Naive B cell (primary cell): ENCODE results near the gene SCAMP5. TPM values are rescaled to one million over a fixed set of nuclear protein-coding genes. Genes with fewer than 3 reads are reported as not detected.

Experiments used
- ATAC-seq, 2 donors: fragments of 150-1000 bp; cut with Tn5 transposase; 2 replicates each; pipeline ENCODE4 v1.10.0; 2021; ENCODE audit warnings: low read depth in 2 of 2, mild to moderate bottlenecking in 2 of 2, moderate library complexity in 2 of 2
- DNase-seq: peaks from one replicate; pipeline ENCODE4 v3.0.0; 2022
- H3K27ac Mint-ChIP-seq, 6 donors: one replicate each; pipeline ENCODE4 v1.8.0; 2020 to 2022; ENCODE audit warnings: mild to moderate bottlenecking in 6 of 6, mixed read lengths in 6 of 6, moderate library complexity in 5 of 6, inconsistent platforms in 2 of 6
- H3K27me3 Mint-ChIP-seq, 3 donors: one replicate each; pipeline ENCODE4 v1.8.0; 2021 to 2022; ENCODE audit warnings: mixed read lengths in 3 of 3, mild to moderate bottlenecking in 1 of 3
- H3K36me3 Mint-ChIP-seq, 2 donors: one replicate each; pipeline ENCODE4 v1.8.0; 2020 to 2022; ENCODE audit warnings: mixed read lengths in 2 of 2, inconsistent platforms in 1 of 2, mild to moderate bottlenecking in 1 of 2
- H3K4me1 Mint-ChIP-seq, 3 donors: one replicate each; pipeline ENCODE4 v1.8.0; 2020 to 2022; ENCODE audit warnings: mixed read lengths in 3 of 3, inconsistent platforms in 1 of 3, mild to moderate bottlenecking in 1 of 3, moderate library complexity in 1 of 3
- H3K4me3 Mint-ChIP-seq, 8 donors: one replicate each; pipeline ENCODE4 v1.8.0; 2020 to 2022; ENCODE audit warnings: mild to moderate bottlenecking in 8 of 8, mixed read lengths in 8 of 8, moderate library complexity in 8 of 8, inconsistent platforms in 2 of 8
- H3K9me3 Mint-ChIP-seq, 7 donors: one replicate each; pipeline ENCODE4 v1.8.0; 2020 to 2022; ENCODE audit warnings: mixed read lengths in 7 of 7, mild to moderate bottlenecking in 5 of 7, inconsistent platforms in 2 of 7, moderate library complexity in 1 of 7
- polyA plus RNA-seq, 6 donors: library from polyadenylated mRNA; unstranded; fragments of 300-500 nt; fragmentation: Illumina TruSeq; gene quantifications; one replicate each; pipeline ENCODE4 v1.2.3, GENCODE V29; 2021; ENCODE audit warnings: low read depth in 6 of 6

SCAMP5 gene
- polyA plus RNA-seq, 6 donors from 2014 or later: not detected

GRCh38 chr15:75008629-75009326 is 13.4 kb downstream of the SCAMP5 start:
- H3K27ac Mint-ChIP-seq: peak overlapping the region; percentile 58 to 97 (median 90)
- peaks cover 31 to 46% (median 33%) of the 10 kb centered on the region in 3 donors for H3K4me1 Mint-ChIP-seq
- DNase-seq (peak; percentile 87), ATAC-seq (peak; percentile 94 to 95)
- H3K36me3 Mint-ChIP-seq: no peaks in the 10 kb centered on the region
- H3K4me3 Mint-ChIP-seq: peak overlapping the region; percentile 29 to 85 (median 78)
- peaks cover 27 to 42% (median 41%) of the 10 kb centered on the region in 3 donors for H3K27me3 Mint-ChIP-seq
- H3K9me3 Mint-ChIP-seq: peaks cover 0 to 3% (median 0%) of the 10 kb centered on the region in 7 donors

GRCh38 chr15:75016431-75016830 is 21.1 kb downstream of the SCAMP5 start:
- H3K27ac Mint-ChIP-seq: no peak overlapping the region
- H3K27me3 Mint-ChIP-seq: peaks cover 85 to 98% (median 97%) of the 10 kb centered on the region in 3 donors
- H3K4me3 Mint-ChIP-seq: no peak overlapping the region
- DNase-seq (no peak), ATAC-seq (no peak)
- no peaks in the 10 kb centered on the region for H3K36me3 Mint-ChIP-seq
- peaks cover 0 to 3% (median 0%) of the 10 kb centered on the region in 7 donors for H3K9me3 Mint-ChIP-seq
- peaks cover 9 to 22% (median 13%) of the 10 kb centered on the region in 3 donors for H3K4me1 Mint-ChIP-seq

- no peak overlapping the region for H3K27ac Mint-ChIP-seq
- peaks cover 65 to 68% (median 66%) of the 10 kb centered on the region in 3 donors for H3K27me3 Mint-ChIP-seq
- no peaks in the 10 kb centered on the region for H3K36me3 Mint-ChIP-seq
- no peak for ATAC-seq
- DNase-seq: no peak
- H3K4me3 Mint-ChIP-seq: peak overlapping the region in 1 of 8 donors; percentile 13
- peaks cover 20 to 30% (median 22%) of the 10 kb centered on the region in 3 donors for H3K4me1 Mint-ChIP-seq
- H3K9me3 Mint-ChIP-seq: peaks cover 0 to 3% (median 0%) of the 10 kb centered on the region in 7 donors
Observed at GRCh38 chr15:75019916-75020315, 24.6 kb downstream of the SCAMP5 start.

GRCh38 chr15:75021341-75021740 is 26.0 kb downstream of the SCAMP5 start:
- Mint-ChIP-seq H3K27me3 (peaks cover 51 to 53% (median 53%) of the 10 kb centered on the region in 3 donors), H3K4me3 (peak overlapping the region in 2 of 8 donors; percentile 6 to 56), H3K36me3 (no peaks in the 10 kb centered on the region), H3K9me3 (peaks cover 0 to 3% (median 0%) of the 10 kb centered on the region in 7 donors), H3K27ac (no peak overlapping the region), H3K4me1 (peaks cover 24 to 35% (median 25%) of the 10 kb centered on the region in 3 donors)
- no peak for DNase-seq
- no peak for ATAC-seq

GRCh38 chr15:75022783-75023180 is 27.4 kb downstream of the SCAMP5 start:
- Mint-ChIP-seq H3K9me3 (no peaks in the 10 kb centered on the region), H3K27ac (peak overlapping the region in 4 of 6 donors; percentile 32 to 88 (median 62)), H3K27me3 (peaks cover 39 to 44% (median 40%) of the 10 kb centered on the region in 3 donors), H3K4me3 (peak overlapping the region in 7 of 8 donors; percentile 90 to 100 (median 97)), H3K4me1 (peaks cover 24 to 28% (median 26%) of the 10 kb centered on the region in 3 donors), H3K36me3 (no peaks in the 10 kb centered on the region)
- no peak for ATAC-seq
- DNase-seq: no peak

GRCh38 chr15:75023181-75023871 is 28.0 kb downstream of the SCAMP5 start, which contains the start of gene PPCDC:
Gene PPCDC (plus strand): TSS chr15:75023590. CDS start chr15:75028319, 4,729 bp downstream.
- peak; percentile 86 for DNase-seq
- peaks cover 24 to 28% (median 24%) of the 10 kb centered on the region in 3 donors for H3K4me1 Mint-ChIP-seq
- H3K27me3 Mint-ChIP-seq: peaks cover 34 to 42% (median 39%) of the 10 kb centered on the region in 3 donors
- peak within 1 kb of the TSS; percentile 77 to 97 (median 90) for H3K27ac Mint-ChIP-seq
- peak within 1 kb of the TSS; percentile 90 to 100 (median 97) for H3K4me3 Mint-ChIP-seq
- no peaks in the 10 kb centered on the region for H3K9me3 Mint-ChIP-seq
- no peaks in the 10 kb centered on the region for H3K36me3 Mint-ChIP-seq
- ATAC-seq: peak; percentile 99 to 100

- DNase-seq (no peak), ATAC-seq (peak in 1 of 2 donors; percentile 5)
- peaks cover 26 to 37% (median 34%) of the 10 kb centered on the region in 3 donors for H3K27me3 Mint-ChIP-seq
- peaks cover 21 to 26% (median 25%) of the 10 kb centered on the region in 3 donors for H3K4me1 Mint-ChIP-seq
- no peaks in the 10 kb centered on the region for H3K36me3 Mint-ChIP-seq
- H3K9me3 Mint-ChIP-seq: no peaks in the 10 kb centered on the region
- H3K27ac Mint-ChIP-seq: peak overlapping the region; percentile 77 to 97 (median 90)
- peak overlapping the region; percentile 90 to 100 (median 97) for H3K4me3 Mint-ChIP-seq
Observed at GRCh38 chr15:75023872-75024636, 28.7 kb downstream of the SCAMP5 start.

- ATAC-seq (no peak), DNase-seq (no peak)
- Mint-ChIP-seq H3K4me3 (peak overlapping the region; percentile 2 to 100 (median 88)), H3K4me1 (peaks cover 24 to 31% (median 27%) of the 10 kb centered on the region in 3 donors), H3K36me3 (no peaks in the 10 kb centered on the region), H3K9me3 (no peaks in the 10 kb centered on the region), H3K27me3 (peaks cover 17 to 32% (median 27%) of the 10 kb centered on the region in 3 donors), H3K27ac (peak overlapping the region in 1 of 6 donors; percentile 18)
Observed at GRCh38 chr15:75025107-75025506, 29.7 kb downstream of the SCAMP5 start.

GRCh38 chr15:75025548-75026260 is 30.3 kb downstream of the SCAMP5 start:
- Mint-ChIP-seq H3K27ac (peak overlapping the region in 1 of 6 donors; percentile 18), H3K9me3 (no peaks in the 10 kb centered on the region), H3K36me3 (no peaks in the 10 kb centered on the region), H3K27me3 (peaks cover 14 to 26% (median 21%) of the 10 kb centered on the region in 3 donors), H3K4me1 (peaks cover 24 to 35% (median 27%) of the 10 kb centered on the region in 3 donors), H3K4me3 (peak overlapping the region in 7 of 8 donors; percentile 2 to 100 (median 90))
- DNase-seq (no peak), ATAC-seq (no peak)

GRCh38 chr15:75027551-75027950 is 32.2 kb downstream of the SCAMP5 start:
- ATAC-seq: no peak
- H3K4me1 Mint-ChIP-seq: peaks cover 27 to 39% (median 38%) of the 10 kb centered on the region in 3 donors
- peaks cover 4 to 16% (median 13%) of the 10 kb centered on the region in 3 donors for H3K27me3 Mint-ChIP-seq
- H3K4me3 Mint-ChIP-seq: peak overlapping the region in 1 of 8 donors; percentile 11
- H3K9me3 Mint-ChIP-seq: no peaks in the 10 kb centered on the region
- H3K27ac Mint-ChIP-seq: peak overlapping the region in 1 of 6 donors; percentile 75
- no peaks in the 10 kb centered on the region for H3K36me3 Mint-ChIP-seq
- DNase-seq: no peak

GRCh38 chr15:75028991-75029377 is 33.6 kb downstream of the SCAMP5 start:
- H3K4me1 Mint-ChIP-seq: peaks cover 19 to 31% (median 30%) of the 10 kb centered on the region in 3 donors
- ATAC-seq (peak in 1 of 2 donors; percentile 7), DNase-seq (no peak)
- H3K9me3 Mint-ChIP-seq: no peaks in the 10 kb centered on the region
- H3K4me3 Mint-ChIP-seq: peak overlapping the region in 2 of 8 donors; percentile 21 to 52
- H3K27me3 Mint-ChIP-seq: peaks cover 4 to 23% (median 13%) of the 10 kb centered on the region in 3 donors
- no peaks in the 10 kb centered on the region for H3K36me3 Mint-ChIP-seq
- H3K27ac Mint-ChIP-seq: peak overlapping the region in 2 of 6 donors; percentile 21 to 85

- H3K4me1 Mint-ChIP-seq: peaks cover 16 to 28% (median 26%) of the 10 kb centered on the region in 3 donors
- peaks cover 4 to 23% (median 13%) of the 10 kb centered on the region in 3 donors for H3K27me3 Mint-ChIP-seq
- no peaks in the 10 kb centered on the region for H3K36me3 Mint-ChIP-seq
- H3K4me3 Mint-ChIP-seq: peak overlapping the region in 7 of 8 donors; percentile 21 to 68 (median 52)
- DNase-seq: peak; percentile 84
- ATAC-seq: peak; percentile 94 to 95
- no peaks in the 10 kb centered on the region for H3K9me3 Mint-ChIP-seq
- peak overlapping the region in 3 of 6 donors; percentile 21 to 85 (median 24) for H3K27ac Mint-ChIP-seq
Observed at GRCh38 chr15:75029378-75030022, 34.1 kb downstream of the SCAMP5 start.
